Nucleus accumbens (tissue), 56 donors: ENCODE results near the gene DMBX1.

ENCODE experiments used
- DNase-seq, 56 donors: peaks; one replicate each; lab custom pipeline; 2025; lab: John Stamatoyannopoulos, UW

Gene DMBX1

DNA sequence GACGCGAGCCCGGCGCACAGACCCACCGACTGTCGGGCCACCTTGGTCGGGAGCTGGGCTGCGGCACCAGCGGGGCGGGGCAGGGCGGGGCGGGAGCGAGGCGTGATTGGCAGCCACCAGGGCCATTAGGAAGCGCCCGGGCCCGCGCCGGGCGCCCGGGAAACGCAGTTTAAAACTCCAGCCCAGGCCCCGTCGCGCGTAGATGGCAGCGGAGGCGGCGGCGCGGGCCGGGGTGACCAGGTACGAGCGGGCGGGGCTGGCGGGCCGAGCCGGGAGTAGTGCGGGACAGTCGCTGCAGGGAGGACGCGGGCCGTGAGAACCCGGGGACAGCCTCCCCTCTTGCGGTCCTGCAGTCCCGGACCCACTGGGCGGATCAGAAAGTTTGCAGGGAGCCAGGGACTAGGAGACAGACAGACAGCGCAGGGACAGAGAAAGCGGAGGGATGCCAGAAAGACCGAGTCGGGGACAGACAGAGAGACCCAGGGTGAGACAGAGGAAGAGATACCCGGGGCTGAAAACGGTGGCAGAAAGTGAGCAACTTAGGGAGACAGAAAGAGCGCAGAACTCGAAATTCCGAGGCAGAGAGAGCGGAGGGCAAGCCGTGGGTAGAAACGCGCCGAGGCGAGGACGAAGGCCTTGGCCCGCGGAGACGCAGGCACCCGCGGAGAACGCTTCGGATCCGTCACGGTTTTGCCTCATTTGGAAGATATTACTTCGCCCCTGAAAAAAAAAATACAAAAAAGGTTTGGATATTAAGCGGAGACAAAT, at the start of gene DMBX1:
TSS of gene DMBX1 (plus strand) at position 199 of the 768 bp plus-strand sequence. CDS start 17,175 bp downstream, outside the sequence.
- DNase-seq: peak in 1 of 56 donors; percentile 4

DNA sequence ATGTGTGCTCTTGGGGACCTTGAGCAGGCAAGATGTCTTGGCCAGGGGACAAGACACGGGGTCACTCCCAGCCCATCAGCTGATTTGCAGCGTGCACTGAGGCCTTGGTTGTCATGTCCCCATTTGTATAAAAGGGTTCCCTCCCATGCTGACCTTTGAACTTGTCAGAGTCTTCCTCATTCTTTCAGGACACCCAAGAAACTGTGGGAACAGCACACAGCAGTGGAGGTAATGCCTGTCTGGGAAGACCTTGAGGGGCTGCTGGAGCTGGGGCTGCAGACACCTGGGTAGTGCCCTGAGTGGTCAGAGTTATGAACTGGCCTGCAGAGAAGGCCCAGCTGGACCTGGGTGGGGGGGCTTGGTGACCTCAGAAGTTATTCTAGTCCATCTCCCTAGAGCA, 49.2 kb upstream of the DMBX1 start:
- DNase-seq: no peak

- peak in 45 of 56 donors; percentile 6 to 80 (median 28) for DNase-seq
Measured at GRCh38 chr1:46442317-46443161, 47.1 kb upstream of the DMBX1 start.

DNA sequence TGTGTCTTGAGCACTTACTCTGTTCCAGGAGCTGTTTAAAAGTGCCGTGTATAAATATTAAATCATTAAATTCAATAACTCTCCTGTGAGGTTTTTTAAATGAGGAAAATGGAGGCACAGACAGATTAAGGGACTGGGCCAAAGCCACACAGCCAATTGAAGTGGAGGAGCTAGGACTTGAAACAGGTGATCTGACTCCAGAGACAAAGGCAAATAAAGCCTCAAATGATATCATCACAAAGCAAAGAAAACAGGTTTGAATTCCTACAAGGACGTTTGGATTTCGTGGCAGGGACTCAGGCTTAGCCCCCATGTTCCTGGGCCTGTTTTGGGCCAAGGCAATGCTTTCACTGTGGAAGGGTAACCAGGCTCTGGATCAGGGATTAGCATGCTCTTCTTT, 45.2 kb upstream of the DMBX1 start:
- no peak for DNase-seq

GRCh38 chr1:46445773-46446256, 43.8 kb upstream of the DMBX1 start:
- DNase-seq: no peak

DNA sequence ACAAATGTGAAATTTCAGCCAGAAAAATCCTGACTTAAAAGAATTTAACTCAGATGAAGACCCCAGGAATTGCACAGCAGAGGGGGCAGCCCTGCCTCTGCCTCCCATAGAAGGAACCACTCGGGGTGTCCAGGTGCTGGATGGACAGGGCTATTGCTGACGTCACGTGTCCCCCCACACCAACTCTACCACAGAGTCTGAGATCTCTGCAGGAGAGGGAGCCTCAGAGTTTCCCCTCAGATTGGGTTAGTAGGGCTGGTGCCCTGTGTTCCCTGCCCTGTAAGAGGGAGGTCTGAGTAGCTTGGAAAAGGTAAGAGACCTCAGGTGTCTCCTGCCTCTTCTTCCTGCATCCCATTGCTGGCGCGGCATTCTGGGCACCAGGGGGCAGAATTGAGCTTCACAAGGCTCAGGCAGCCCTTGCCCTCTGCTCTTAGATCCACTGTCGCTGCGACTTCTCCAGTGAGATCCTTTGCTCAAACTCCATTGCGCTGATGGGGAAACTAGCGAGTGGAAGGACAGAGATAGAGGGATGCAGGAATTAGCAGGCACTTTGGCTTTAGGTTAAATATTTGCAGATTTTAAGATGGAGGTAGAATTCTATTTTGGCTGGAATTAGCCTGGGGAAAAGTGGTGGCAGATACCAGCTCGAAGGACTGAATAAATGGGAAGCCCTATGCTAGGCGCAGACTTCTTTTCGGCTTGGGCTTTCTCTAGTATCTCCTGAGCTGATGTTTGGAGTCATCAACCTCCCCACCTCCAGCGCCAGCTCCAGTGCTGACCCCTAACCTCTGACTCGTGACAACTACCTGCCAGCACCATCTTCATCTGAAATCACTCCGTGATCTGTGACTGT, 42.8 kb upstream of the DMBX1 start:
- DNase-seq: peak in 49 of 56 donors; percentile 9 to 89 (median 49)

DNA sequence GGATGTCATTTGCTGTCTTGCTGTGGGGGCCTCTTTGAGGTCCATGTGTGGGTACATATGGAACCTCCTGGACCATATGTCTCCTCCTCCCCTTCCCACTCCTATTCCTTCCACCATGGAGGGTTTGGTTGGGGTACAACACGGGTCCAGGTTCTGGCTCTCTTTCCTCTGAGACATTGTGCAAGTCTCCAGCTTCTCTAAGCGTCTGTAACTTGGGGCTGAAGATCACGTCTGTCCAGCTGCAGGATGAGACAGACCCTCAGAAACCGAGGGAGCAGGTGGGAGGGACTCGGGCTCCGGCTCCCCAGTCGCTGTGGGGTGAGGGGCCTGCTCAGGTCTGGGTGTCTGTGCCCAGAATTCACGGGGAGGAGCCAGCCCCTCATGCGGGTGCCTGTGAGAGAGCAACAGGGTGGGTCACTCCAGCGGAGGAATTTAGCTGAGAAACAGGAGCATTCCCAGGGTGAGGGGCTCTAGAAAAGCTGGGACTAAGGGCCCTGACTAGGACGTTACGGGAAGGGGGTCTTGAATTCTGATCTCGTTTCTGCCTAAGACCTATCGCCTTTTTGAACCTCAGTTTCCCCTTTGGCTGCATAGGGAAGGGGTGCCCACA, 42.0 kb upstream of the DMBX1 start:
- no peak for DNase-seq

DNA sequence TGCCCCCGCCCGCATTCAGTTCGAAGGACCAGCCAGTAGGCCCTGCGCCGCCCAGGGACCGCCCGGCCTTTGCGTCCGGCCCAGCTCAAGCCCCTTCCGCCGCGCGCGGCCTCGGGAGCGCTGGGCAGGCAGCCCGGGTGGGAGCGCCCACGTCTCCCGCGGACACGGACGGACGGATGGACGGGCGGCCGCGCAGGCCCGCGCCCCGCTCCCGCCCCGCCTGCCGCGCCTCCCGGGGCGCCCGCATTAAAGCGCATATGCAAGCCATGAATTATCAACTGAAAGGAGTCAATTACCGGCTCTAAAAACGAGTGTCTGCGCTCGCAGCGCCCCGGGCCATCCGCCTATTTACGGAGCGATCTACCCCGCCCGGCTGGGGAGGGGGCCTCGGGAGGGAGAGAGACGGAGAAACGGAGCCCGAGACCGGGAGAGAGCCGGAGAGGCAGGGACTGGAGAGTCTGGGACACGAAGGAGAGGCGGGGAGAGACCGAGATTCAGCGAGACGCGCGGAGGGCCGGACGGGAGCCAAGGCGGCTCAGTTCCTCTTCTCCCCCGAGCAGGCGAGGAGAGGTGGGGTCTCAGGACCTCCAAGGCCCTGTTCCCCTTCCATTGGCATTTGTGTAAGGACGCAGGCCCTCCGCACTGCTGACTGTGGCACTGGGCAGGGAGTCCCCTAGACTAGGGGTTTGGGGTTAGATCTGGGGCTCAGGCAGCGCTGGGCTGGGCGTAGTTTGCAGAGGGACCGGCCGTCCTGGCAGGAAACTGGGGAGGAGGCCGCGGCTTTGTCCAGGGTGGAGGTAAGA, 41.3 kb upstream of the DMBX1 start:
- no peak for DNase-seq

DNA sequence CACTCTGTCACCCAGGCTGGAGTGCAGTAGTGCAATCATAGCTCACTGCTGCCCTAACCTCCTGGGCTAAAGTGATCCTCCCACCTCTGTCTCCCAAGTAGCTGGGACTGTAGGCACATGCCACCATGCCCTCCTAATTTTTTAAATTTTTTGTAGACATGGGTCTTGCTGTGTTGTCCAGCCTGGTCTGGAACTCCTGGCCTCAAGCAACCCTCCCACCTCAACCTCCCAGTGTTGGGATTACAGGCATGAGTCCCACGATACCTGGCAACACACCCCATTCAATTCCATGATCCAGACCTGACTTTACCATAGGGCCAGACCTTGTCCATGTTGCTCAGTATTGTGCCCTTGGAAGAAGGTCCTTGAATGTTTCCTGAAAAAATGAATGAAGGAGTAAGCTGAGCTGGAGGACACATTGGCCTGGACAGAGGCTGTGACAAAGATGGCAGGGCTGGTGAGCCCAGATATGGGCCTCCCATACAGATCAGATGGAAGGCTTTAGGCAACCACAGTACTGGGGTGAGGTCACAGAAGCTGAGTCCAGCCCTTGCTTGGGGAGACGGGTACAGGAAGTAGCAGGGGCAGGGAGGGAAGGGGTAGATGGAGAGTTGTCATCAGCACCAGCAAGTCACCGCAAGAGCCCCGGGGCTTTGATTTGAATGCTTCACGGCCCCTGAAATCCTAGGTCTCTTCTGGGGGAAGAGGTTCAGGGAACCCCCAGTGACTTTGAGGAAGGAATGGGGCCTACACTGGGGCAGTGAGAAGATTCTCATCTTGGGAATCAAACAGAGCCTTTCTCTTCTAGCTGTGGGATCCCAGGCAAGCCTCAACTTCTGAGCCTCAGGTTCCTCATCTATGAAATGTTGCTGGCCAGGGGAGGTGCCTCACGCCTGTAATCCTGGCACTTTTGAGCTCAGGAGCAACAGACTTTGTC, 40.1 kb upstream of the DMBX1 start:
- DNase-seq: no peak

- no peak for DNase-seq
Measured at GRCh38 chr1:46450160-46450517, 39.5 kb upstream of the DMBX1 start.

DNA sequence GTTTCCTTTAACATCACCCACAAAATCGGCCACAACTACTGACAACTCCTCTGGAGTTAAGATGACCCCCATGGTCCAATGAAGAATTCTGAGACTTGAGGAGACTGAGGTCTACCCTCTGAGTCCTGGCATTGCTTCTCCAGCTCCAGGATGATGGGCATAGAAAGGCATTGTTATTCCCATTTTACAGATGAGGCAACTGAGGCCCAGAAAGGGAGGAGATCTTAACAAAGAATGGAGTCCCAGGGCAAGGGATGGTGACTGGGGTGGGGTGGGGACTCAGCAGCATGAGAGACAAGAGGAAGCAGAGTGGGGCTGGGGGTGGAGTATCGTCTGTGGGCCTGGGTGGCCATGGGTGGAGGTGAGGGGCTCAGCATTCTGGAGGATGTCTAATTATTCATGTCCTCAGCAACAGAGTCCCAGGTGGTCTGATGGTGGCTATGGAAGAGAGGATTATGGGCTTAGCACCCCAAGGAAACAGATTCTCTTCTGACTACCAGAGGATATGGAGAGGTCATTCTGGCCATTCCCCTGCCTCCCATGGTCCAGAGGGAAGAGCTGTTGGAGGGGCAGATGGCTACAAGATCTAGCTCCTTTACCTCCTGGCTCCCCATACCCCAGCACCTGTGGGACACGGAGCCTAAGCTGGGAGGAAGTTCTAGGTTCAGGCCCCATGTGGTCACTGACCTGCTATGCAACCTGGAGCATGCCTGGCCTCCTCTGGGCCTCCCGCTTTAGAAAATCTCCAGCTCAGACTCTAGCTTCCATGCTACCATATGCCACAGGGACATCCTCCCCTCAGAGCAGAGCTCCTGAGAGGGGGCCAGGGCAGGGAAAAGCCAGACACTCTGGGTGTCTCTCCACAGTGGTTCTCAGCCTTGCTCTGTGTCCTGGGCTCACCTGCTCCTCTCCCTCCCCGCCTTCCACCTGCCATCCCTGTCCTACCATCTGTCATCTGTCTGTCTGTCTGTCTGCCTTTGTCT, 37.4 kb upstream of the DMBX1 start:
- no peak for DNase-seq

GRCh38 chr1:46452931-46453325, 36.7 kb upstream of the DMBX1 start:
- peak in 3 of 56 donors; percentile 8 to 36 (median 8) for DNase-seq

DNA sequence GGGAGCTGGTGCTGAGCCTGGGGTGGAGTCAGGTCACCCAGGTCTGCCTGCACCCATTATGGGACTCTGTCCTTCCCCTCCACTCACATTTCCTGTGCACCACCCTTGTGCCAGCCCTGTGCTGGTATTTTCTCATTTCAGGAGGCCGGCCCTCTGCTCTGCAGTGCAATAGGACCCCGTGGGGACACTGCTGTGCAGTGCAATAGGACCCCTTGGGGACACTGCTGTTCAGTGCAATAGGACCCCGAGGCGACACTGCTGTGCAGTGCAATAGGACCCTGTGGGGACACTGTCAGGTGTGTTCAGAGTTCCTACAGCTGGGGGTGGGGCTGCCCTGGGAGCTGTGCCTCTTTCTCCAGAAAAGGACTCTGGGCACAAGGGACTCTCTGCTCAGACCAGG, 36.2 kb upstream of the DMBX1 start:
- no peak for DNase-seq

- no peak for DNase-seq
Measured at GRCh38 chr1:46455951-46456350, 33.7 kb upstream of the DMBX1 start.

- DNase-seq: no peak
Measured at GRCh38 chr1:46456411-46456963, 33.1 kb upstream of the DMBX1 start.

DNA sequence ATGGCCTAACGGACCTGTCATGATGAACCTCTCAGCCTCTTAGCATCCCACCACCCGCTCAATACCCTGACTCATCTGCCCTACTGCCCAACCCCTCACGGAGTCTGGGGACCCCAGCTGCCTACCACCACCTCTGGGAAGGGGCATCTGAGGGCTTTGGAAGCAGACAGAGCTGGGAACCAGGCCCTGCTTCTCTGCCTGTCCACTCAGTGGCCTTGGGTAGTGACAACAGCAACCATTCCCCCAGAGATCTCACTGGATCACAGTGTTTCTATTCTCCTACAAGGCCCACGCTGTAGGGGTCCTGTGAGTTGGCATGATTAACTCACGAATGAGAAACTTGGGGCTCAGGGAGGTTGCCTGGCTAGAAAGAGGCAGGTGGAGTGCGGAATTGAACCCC, 32.5 kb upstream of the DMBX1 start:
- DNase-seq: no peak

- DNase-seq: no peak
Measured at GRCh38 chr1:46458190-46458589, 31.4 kb upstream of the DMBX1 start.
